T-helper 1 cell treated with Interleukin-12 subunit alpha and Interleukin-12 subunit beta and Interleukin-4 antibody, amounts not matched to agents 30 μg/mL and 1 μg/mL, for 36 hours (primary cell): ENCODE data around the gene CIDEC.
A peak's percentile ranks its signal among the peaks of the same experiment; 100 is the strongest.
"Not testable (repeated sequence)": the region's sequence is repeated elsewhere in the genome, so short reads cannot be mapped to it uniquely, and the experiment has no call there.

Experiments used
- H3K27ac Mint-ChIP-seq: one replicate; pipeline ENCODE4 v1.8.0; 2021; ENCODE audit warnings: mild to moderate bottlenecking, mixed read lengths
- H3K27me3 Mint-ChIP-seq: one replicate; pipeline ENCODE4 v1.8.0; 2021; ENCODE audit warnings: low read depth, mixed read lengths
- H3K36me3 Mint-ChIP-seq: one replicate; pipeline ENCODE4 v1.8.0; 2021; ENCODE audit warnings: low read depth, mixed read lengths
- H3K4me1 Mint-ChIP-seq: one replicate; pipeline ENCODE4 v1.8.0; 2021; ENCODE audit warnings: low read depth, mixed read lengths
- H3K4me3 Mint-ChIP-seq: one replicate; pipeline ENCODE4 v1.8.0; 2021; ENCODE audit warnings: mild to moderate bottlenecking, moderate library complexity, mixed read lengths
- H3K9me3 Mint-ChIP-seq: one replicate; pipeline ENCODE4 v1.8.0; 2021; ENCODE audit warnings: mixed read lengths

CIDEC gene

GRCh38 chr3:9909221-9910013, 29.4 kb upstream of the CIDEC start:
- Mint-ChIP-seq H3K4me1 (peaks cover 5% of the 10 kb centered on the region), H3K9me3 (no peaks in the 10 kb centered on the region), H3K36me3 (no peaks in the 10 kb centered on the region), H3K27me3 (peaks cover 3% of the 10 kb centered on the region), H3K4me3 (no peak overlapping the region), H3K27ac (no peak overlapping the region)

GRCh38 chr3:9908286-9908685, 28.2 kb upstream of the CIDEC start:
- no peak overlapping the region for H3K27ac Mint-ChIP-seq
- peaks cover 3% of the 10 kb centered on the region for H3K27me3 Mint-ChIP-seq
- H3K36me3 Mint-ChIP-seq, result no peaks in the 10 kb centered on the region
- peaks cover 11% of the 10 kb centered on the region for H3K4me1 Mint-ChIP-seq
- no peaks in the 10 kb centered on the region for H3K9me3 Mint-ChIP-seq
- no peak overlapping the region for H3K4me3 Mint-ChIP-seq

- H3K4me3 Mint-ChIP-seq, result no peak overlapping the region
- H3K36me3 Mint-ChIP-seq, result no peaks in the 10 kb centered on the region
- H3K27me3 Mint-ChIP-seq, result no peaks in the 10 kb centered on the region
- H3K27ac Mint-ChIP-seq, result no peak overlapping the region
- H3K4me1 Mint-ChIP-seq, result peaks cover 23% of the 10 kb centered on the region
- H3K9me3 Mint-ChIP-seq, result no peaks in the 10 kb centered on the region
These were observed 26.4 kb upstream of the CIDEC start for GRCh38 chr3:9906480-9906879.

GRCh38 chr3:9903904-9904303, 23.9 kb upstream of the CIDEC start:
- H3K36me3 Mint-ChIP-seq, result no peaks in the 10 kb centered on the region
- peaks cover 24% of the 10 kb centered on the region for H3K4me1 Mint-ChIP-seq
- H3K27ac Mint-ChIP-seq, result no peak overlapping the region
- no peaks in the 10 kb centered on the region for H3K27me3 Mint-ChIP-seq
- no peaks in the 10 kb centered on the region for H3K9me3 Mint-ChIP-seq
- no peak overlapping the region for H3K4me3 Mint-ChIP-seq

- H3K27me3 Mint-ChIP-seq, result no peaks in the 10 kb centered on the region
- H3K9me3 Mint-ChIP-seq, result no peaks in the 10 kb centered on the region
- H3K4me1 Mint-ChIP-seq, result peaks cover 29% of the 10 kb centered on the region
- H3K27ac Mint-ChIP-seq, result no peak overlapping the region
- peak overlapping the region; percentile 36 for H3K4me3 Mint-ChIP-seq
- H3K36me3 Mint-ChIP-seq, result no peaks in the 10 kb centered on the region
These were observed 23.2 kb upstream of the CIDEC start for GRCh38 chr3:9903238-9903624.

GRCh38 chr3:9902372-9903237, 22.6 kb upstream of the CIDEC start, which contains the start of gene IL17RE:
Gene IL17RE, plus strand, starts transcription at chr3:9902848. Its CDS starts 85 bp downstream, at chr3:9902933.
- Mint-ChIP-seq H3K4me1 (peaks cover 31% of the 10 kb centered on the region), H3K27me3 (no peaks in the 10 kb centered on the region), H3K27ac (peak within 1 kb of the TSS; percentile 75), H3K36me3 (no peaks in the 10 kb centered on the region), H3K4me3 (peak within 1 kb of the TSS; percentile 40), H3K9me3 (no peaks in the 10 kb centered on the region)

- no peaks in the 10 kb centered on the region for H3K36me3 Mint-ChIP-seq
- no peaks in the 10 kb centered on the region for H3K27me3 Mint-ChIP-seq
These were observed 21.9 kb upstream of the CIDEC start for GRCh38 chr3:9901967-9902366.

GRCh38 chr3:9900965-9901415, 20.9 kb upstream of the CIDEC start:
- H3K4me1 Mint-ChIP-seq, result peaks cover 31% of the 10 kb centered on the region
- not testable (repeated sequence) for H3K4me3 Mint-ChIP-seq, H3K27me3 Mint-ChIP-seq, H3K27ac Mint-ChIP-seq, H3K36me3 Mint-ChIP-seq, H3K9me3 Mint-ChIP-seq

More at GRCh38 chr3:9901967-9902366, 21.9 kb upstream of the CIDEC start:
- H3K27ac Mint-ChIP-seq, result peak overlapping the region; percentile 75
- H3K4me3 Mint-ChIP-seq, result peak overlapping the region; percentile 40
- no peaks in the 10 kb centered on the region for H3K9me3 Mint-ChIP-seq
- peaks cover 31% of the 10 kb centered on the region for H3K4me1 Mint-ChIP-seq

- H3K4me3 Mint-ChIP-seq, result no peak overlapping the region
- H3K4me1 Mint-ChIP-seq, result peaks cover 38% of the 10 kb centered on the region
- no peak overlapping the region for H3K27ac Mint-ChIP-seq
- no peaks in the 10 kb centered on the region for H3K9me3 Mint-ChIP-seq
- H3K27me3 Mint-ChIP-seq, result no peaks in the 10 kb centered on the region
- H3K36me3 Mint-ChIP-seq, result peaks cover 10% of the 10 kb centered on the region
These were observed 19.3 kb upstream of the CIDEC start for GRCh38 chr3:9899289-9899791.

- Mint-ChIP-seq H3K4me3 (no peak overlapping the region), H3K27me3 (no peaks in the 10 kb centered on the region), H3K27ac (no peak overlapping the region), H3K9me3 (no peaks in the 10 kb centered on the region), H3K36me3 (peaks cover 17% of the 10 kb centered on the region), H3K4me1 (peaks cover 42% of the 10 kb centered on the region)
These were observed 18.6 kb upstream of the CIDEC start for GRCh38 chr3:9898467-9899241.

- H3K4me1 Mint-ChIP-seq, result peaks cover 41% of the 10 kb centered on the region
- no peak overlapping the region for H3K27ac Mint-ChIP-seq
- H3K9me3 Mint-ChIP-seq, result no peaks in the 10 kb centered on the region
- H3K4me3 Mint-ChIP-seq, result no peak overlapping the region
- H3K36me3 Mint-ChIP-seq, result peaks cover 26% of the 10 kb centered on the region
- no peaks in the 10 kb centered on the region for H3K27me3 Mint-ChIP-seq
These were observed 17.6 kb upstream of the CIDEC start for GRCh38 chr3:9897408-9898372.

- Mint-ChIP-seq H3K27ac (peak overlapping the region; percentile 60), H3K4me1 (peaks cover 37% of the 10 kb centered on the region), H3K36me3 (peaks cover 30% of the 10 kb centered on the region)
- H3K9me3 Mint-ChIP-seq, H3K4me3 Mint-ChIP-seq, H3K27me3 Mint-ChIP-seq: not testable (repeated sequence)
These were observed 16.8 kb upstream of the CIDEC start for GRCh38 chr3:9896755-9897407.

- not testable (repeated sequence) for H3K4me3 Mint-ChIP-seq, H3K9me3 Mint-ChIP-seq, H3K27me3 Mint-ChIP-seq, H3K27ac Mint-ChIP-seq
- H3K4me1 Mint-ChIP-seq, result peaks cover 35% of the 10 kb centered on the region
- H3K36me3 Mint-ChIP-seq, result peaks cover 36% of the 10 kb centered on the region
These were observed 15.7 kb upstream of the CIDEC start for GRCh38 chr3:9895715-9896114.
